SK-N-SH treated with all-trans-retinoic acid at 6 μM for 48 hours (cell line): ENCODE data around the gene SETDB1.

Experiments
- ATAC-seq: fragments of 200-7000 bp; cut with Tn5 transposase; 3 replicates; pipeline ENCODE4 v1.9.1; 2020; ENCODE audit warnings: mild to moderate bottlenecking, moderate library complexity
- BACH2 ChIP-seq: fragments of 250-450 bp; sonication (Bioruptor Pico); IDR thresholded peaks from 2 replicates; pipeline ENCODE4 v1.9.0; 2021; ENCODE audit warnings: mild to moderate bottlenecking, borderline replicate concordance
- CREB5 ChIP-seq: fragments of 250-450 bp; sonication (Bioruptor Pico); IDR thresholded peaks from 2 replicates; pipeline ENCODE4 v1.5.1; 2020; ENCODE audit warnings: low read depth, mild to moderate bottlenecking, moderate library complexity
- CSDC2 ChIP-seq: fragments of 250-450 bp; sonication (Bioruptor Pico); IDR thresholded peaks from 2 replicates; pipeline ENCODE4 v1.5.0; 2020; ENCODE audit warnings: mild to moderate bottlenecking, moderate library complexity
- CSRNP3 ChIP-seq: fragments of 250-450 bp; sonication (Bioruptor Pico); IDR thresholded peaks from 2 replicates; pipeline ENCODE4 v1.5.1; 2021; ENCODE audit warnings: mild to moderate bottlenecking, moderate library complexity
- ESRRG ChIP-seq: fragments of 250-450 bp; sonication (Bioruptor Pico); IDR thresholded peaks from 2 replicates; pipeline ENCODE4 v1.6.1; 2021; ENCODE audit warnings: mild to moderate bottlenecking
- GLIS3 ChIP-seq: fragments of 250-450 bp; sonication (Bioruptor Pico); IDR thresholded peaks from 2 replicates; pipeline ENCODE4 v1.5.0; 2020; ENCODE audit warnings: mild to moderate bottlenecking, moderate library complexity
- ISL1 ChIP-seq: fragments of 250-450 bp; sonication (Bioruptor Pico); IDR thresholded peaks from 2 replicates; pipeline ENCODE4 v2.1.2; 2022; ENCODE audit warnings: mild to moderate bottlenecking, moderate library complexity
- OSR1 ChIP-seq: fragments of 250-450 bp; sonication (Bioruptor Pico); IDR thresholded peaks from 2 replicates; pipeline ENCODE4 v1.8.0; 2022; ENCODE audit warnings: moderate library complexity, mild to moderate bottlenecking, inconsistent platforms
- PATZ1 ChIP-seq: fragments of 250-450 bp; sonication (Bioruptor Pico); IDR thresholded peaks from 2 replicates; pipeline ENCODE4 v1.8.0; 2020; ENCODE audit warnings: mild to moderate bottlenecking, moderate library complexity, borderline replicate concordance
- RARB ChIP-seq: fragments of 250-450 bp; sonication (Bioruptor Pico); IDR thresholded peaks from 2 replicates; pipeline ENCODE4 v1.8.0; 2021; ENCODE audit warnings: mild to moderate bottlenecking, moderate library complexity
- SNAI2 ChIP-seq: fragments of 250-450 bp; sonication (Bioruptor Pico); IDR thresholded peaks from 2 replicates; pipeline ENCODE4 v1.5.0; 2020; ENCODE audit warnings: mild to moderate bottlenecking, moderate library complexity
- TCF4 ChIP-seq: fragments of 250-450 bp; sonication (Bioruptor Pico); IDR thresholded peaks from 2 replicates; pipeline ENCODE4 v1.8.0; 2021; ENCODE audit warnings: mild to moderate bottlenecking, moderate library complexity, borderline replicate concordance
- TOX ChIP-seq: fragments of 250-450 bp; sonication (Bioruptor Pico); IDR thresholded peaks from 2 replicates; pipeline ENCODE4 v1.8.0; 2021; ENCODE audit warnings: mild to moderate bottlenecking, moderate library complexity, borderline replicate concordance
- TSHZ2 ChIP-seq: fragments of 250-450 bp; sonication (Bioruptor Pico); IDR thresholded peaks from 2 replicates; pipeline ENCODE4 v1.5.0; 2020; ENCODE audit warnings: mild to moderate bottlenecking, moderate library complexity
- ZC3H10 ChIP-seq: fragments of 250-450 bp; sonication (Bioruptor Pico); IDR thresholded peaks from 2 replicates; pipeline ENCODE4 v1.5.1; 2021; ENCODE audit warnings: mild to moderate bottlenecking, moderate library complexity
- ZFP3 ChIP-seq: fragments of 250-450 bp; sonication (Bioruptor Pico); IDR thresholded peaks from 2 replicates; pipeline ENCODE4 v1.5.0; 2020; ENCODE audit warnings: mild to moderate bottlenecking, moderate library complexity
- ZNF565 ChIP-seq: fragments of 450-650 bp; formaldehyde crosslinking; conservative IDR thresholded peaks from 2 replicates; pipeline ENCODE4 v1.5.0; 2020; ENCODE audit warnings: low read depth, mild to moderate bottlenecking, moderate library complexity
- ZNF70 ChIP-seq: fragments of 450-650 bp; formaldehyde crosslinking; IDR thresholded peaks from 2 replicates; pipeline ENCODE4 v1.5.0; 2020; ENCODE audit warnings: mild to moderate bottlenecking, moderate library complexity
- ZNF8 ChIP-seq: fragments of 450-650 bp; formaldehyde crosslinking; IDR thresholded peaks from 2 replicates; pipeline ENCODE4 v1.5.0; 2020; ENCODE audit warnings: mild to moderate bottlenecking, moderate library complexity
- TF ChIP-seq, protein P1 (sequence below): fragments of 250-450 bp; sonication (Bioruptor Pico); IDR thresholded peaks from 2 replicates; pipeline ENCODE4 v1.8.0; 2021; ENCODE audit warnings: low read depth, mild to moderate bottlenecking, moderate library complexity, borderline replicate concordance

The SETDB1 gene

DNA sequence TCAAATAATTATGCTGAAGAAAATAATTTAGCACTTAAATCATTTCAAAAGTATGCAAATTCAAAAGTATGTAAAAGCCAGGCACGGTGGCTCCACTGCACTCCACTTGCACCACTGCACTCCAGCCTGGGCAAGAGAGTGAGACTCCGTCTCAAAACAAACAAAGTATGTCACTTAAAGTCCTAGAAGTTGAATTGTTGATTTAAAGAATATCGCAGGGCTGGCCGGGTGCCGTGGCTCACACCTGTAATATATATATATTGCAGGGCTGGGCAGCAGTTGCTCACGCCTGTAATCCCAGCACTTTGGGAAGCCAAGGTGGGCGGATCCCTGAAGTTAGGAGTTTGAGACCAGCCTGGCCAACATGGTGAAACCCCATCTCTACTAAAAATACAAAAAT, 8.8 kb upstream of the SETDB1 start:
- ATAC-seq: no peak
- TF ChIP-seq BACH2 (CRISPR knock-in tag) (no peak), GLIS3 (CRISPR knock-in tag) (no peak), OSR1 (CRISPR knock-in tag) (no peak), ZNF8 (no peak), TCF4 (CRISPR knock-in tag) (no peak), ISL1 (CRISPR knock-in tag) (no peak), ZNF565 (CRISPR knock-in tag) (no peak)

- no peak for TF ChIP-seq CSDC2
- TF ChIP-seq CREB5: no peak
- TF ChIP-seq, all 23 proteins: peak for 0
- ATAC-seq: peak; percentile 68
These were observed 3.6 kb upstream of the SETDB1 start for GRCh38 chr1:150922519-150922975.

- TF ChIP-seq TCF4 (CRISPR knock-in tag): no peak
- TF ChIP-seq PATZ1: no peak
- TF ChIP-seq SNAI2 (CRISPR knock-in tag): no peak
- TF ChIP-seq CSRNP3 (CRISPR knock-in tag): no peak
- no peak for TF ChIP-seq BACH2 (CRISPR knock-in tag)
- no peak for TF ChIP-seq ESRRG
- no peak for TF ChIP-seq ZFP3 (CRISPR knock-in tag)
- TF ChIP-seq TOX (CRISPR knock-in tag): no peak
- no peak for TF ChIP-seq ZNF565 (CRISPR knock-in tag)
- TF ChIP-seq, protein P1, sequence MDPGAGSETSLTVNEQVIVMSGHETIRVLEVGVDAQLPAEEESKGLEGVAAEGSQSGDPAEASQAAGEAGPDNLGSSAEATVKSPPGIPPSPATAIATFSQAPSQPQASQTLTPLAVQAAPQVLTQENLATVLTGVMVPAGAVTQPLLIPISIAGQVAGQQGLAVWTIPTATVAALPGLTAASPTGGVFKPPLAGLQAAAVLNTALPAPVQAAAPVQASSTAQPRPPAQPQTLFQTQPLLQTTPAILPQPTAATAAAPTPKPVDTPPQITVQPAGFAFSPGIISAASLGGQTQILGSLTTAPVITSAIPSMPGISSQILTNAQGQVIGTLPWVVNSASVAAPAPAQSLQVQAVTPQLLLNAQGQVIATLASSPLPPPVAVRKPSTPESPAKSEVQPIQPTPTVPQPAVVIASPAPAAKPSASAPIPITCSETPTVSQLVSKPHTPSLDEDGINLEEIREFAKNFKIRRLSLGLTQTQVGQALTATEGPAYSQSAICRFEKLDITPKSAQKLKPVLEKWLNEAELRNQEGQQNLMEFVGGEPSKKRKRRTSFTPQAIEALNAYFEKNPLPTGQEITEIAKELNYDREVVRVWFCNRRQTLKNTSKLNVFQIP: no peak
- no peak for TF ChIP-seq ZNF70
- TF ChIP-seq ISL1 (CRISPR knock-in tag): no peak
- no peak for TF ChIP-seq OSR1 (CRISPR knock-in tag)
- TF ChIP-seq TSHZ2: no peak
- no peak for ATAC-seq
These were observed 1.1 kb upstream of the SETDB1 start for GRCh38 chr1:150925080-150925479.

GRCh38 chr1:150927624-150928023, 1.5 kb downstream of the SETDB1 start:
- no peak for ATAC-seq
- TF ChIP-seq ZNF8 (no peak), SNAI2 (CRISPR knock-in tag) (no peak), ZNF565 (CRISPR knock-in tag) (no peak), ISL1 (CRISPR knock-in tag) (no peak), RARB (no peak), TSHZ2 (no peak), CSDC2 (no peak), GLIS3 (CRISPR knock-in tag) (no peak), ZFP3 (CRISPR knock-in tag) (no peak), ZNF70 (no peak), ZC3H10 (no peak), ESRRG (no peak), CREB5 (no peak), PATZ1 (no peak)
